ENCODE data around the gene CRMP1. TPM values are rescaled to one million over a fixed set of nuclear protein-coding genes. Genes with fewer than 3 reads are reported as not detected.

Gene CRMP1
- total RNA-seq, 1 donor from 2014 or later: 15.4 TPM

GRCh38 chr4:5895287-5895686, 2.4 kb upstream of the CRMP1 start:
- no peaks in the 10 kb centered on the region for H3K36me3 ChIP-seq (ENCODE audit: control insufficient read depth, insufficient read depth, low read length)
- no peak for DNase-seq (ENCODE audit: low read depth)
- no peak overlapping the region for H3K4me3 ChIP-seq (ENCODE audit: low read depth, low read length)
- no peak for TF ChIP-seq CTCF (IDR thresholded peaks at IDR 0.05; ENCODE audit: insufficient read depth, low read length, poor library complexity, severe bottlenecking)
- H3K27me3 ChIP-seq (ENCODE audit: control insufficient read depth, insufficient read depth, low read length): peaks cover 52% of the 10 kb centered on the region

- H3K4me3 ChIP-seq (ENCODE audit: low read depth, low read length): no peak overlapping the region
- H3K36me3 ChIP-seq (ENCODE audit: control insufficient read depth, insufficient read depth, low read length): no peaks in the 10 kb centered on the region
- no peak for TF ChIP-seq CTCF (IDR thresholded peaks at IDR 0.05; ENCODE audit: insufficient read depth, low read length, poor library complexity, severe bottlenecking)
- H3K27me3 ChIP-seq (ENCODE audit: control insufficient read depth, insufficient read depth, low read length): peaks cover 57% of the 10 kb centered on the region
- DNase-seq (ENCODE audit: low read depth): no peak
These were observed 1.4 kb upstream of the CRMP1 start for GRCh38 chr4:5894266-5894665.

GRCh38 chr4:5893591-5893990, 705 bp upstream of the CRMP1 start:
- H3K36me3 ChIP-seq (ENCODE audit: control insufficient read depth, insufficient read depth, low read length): no peaks in the 10 kb centered on the region
- DNase-seq (ENCODE audit: low read depth): no peak
- TF ChIP-seq CTCF (IDR thresholded peaks at IDR 0.05; ENCODE audit: insufficient read depth, low read length, poor library complexity, severe bottlenecking): no peak
- H3K4me3 ChIP-seq (ENCODE audit: low read depth, low read length): no peak overlapping the region
- peaks cover 64% of the 10 kb centered on the region for H3K27me3 ChIP-seq (ENCODE audit: control insufficient read depth, insufficient read depth, low read length)

GRCh38 chr4:5892323-5893003, 423 bp downstream of the CRMP1 start:
- Histone ChIP-seq H3K27me3 (ENCODE audit: control insufficient read depth, insufficient read depth, low read length) (peaks cover 71% of the 10 kb centered on the region), H3K4me3 (ENCODE audit: low read depth, low read length) (no peak overlapping the region), H3K36me3 (ENCODE audit: control insufficient read depth, insufficient read depth, low read length) (no peaks in the 10 kb centered on the region)
- no peak for TF ChIP-seq CTCF (IDR thresholded peaks at IDR 0.05; ENCODE audit: insufficient read depth, low read length, poor library complexity, severe bottlenecking)
- no peak for DNase-seq (ENCODE audit: low read depth)

- no peak for DNase-seq (ENCODE audit: low read depth)
- Histone ChIP-seq H3K4me3 (ENCODE audit: low read depth, low read length) (no peak overlapping the region), H3K27me3 (ENCODE audit: control insufficient read depth, insufficient read depth, low read length) (peaks cover 78% of the 10 kb centered on the region), H3K36me3 (ENCODE audit: control insufficient read depth, insufficient read depth, low read length) (no peaks in the 10 kb centered on the region)
- TF ChIP-seq CTCF (IDR thresholded peaks at IDR 0.05; ENCODE audit: insufficient read depth, low read length, poor library complexity, severe bottlenecking): no peak
These were observed 1.1 kb downstream of the CRMP1 start for GRCh38 chr4:5891563-5892322.
